ENCODE results near the gene PAF1. TPM values are rescaled to one million over a fixed set of nuclear protein-coding genes. Genes with fewer than 3 reads are reported as not detected.

Gene PAF1
- polyA plus RNA-seq, 2 of the 4 experiments (the other 2 are of a cell fraction): 103 to 110 TPM

DNA sequence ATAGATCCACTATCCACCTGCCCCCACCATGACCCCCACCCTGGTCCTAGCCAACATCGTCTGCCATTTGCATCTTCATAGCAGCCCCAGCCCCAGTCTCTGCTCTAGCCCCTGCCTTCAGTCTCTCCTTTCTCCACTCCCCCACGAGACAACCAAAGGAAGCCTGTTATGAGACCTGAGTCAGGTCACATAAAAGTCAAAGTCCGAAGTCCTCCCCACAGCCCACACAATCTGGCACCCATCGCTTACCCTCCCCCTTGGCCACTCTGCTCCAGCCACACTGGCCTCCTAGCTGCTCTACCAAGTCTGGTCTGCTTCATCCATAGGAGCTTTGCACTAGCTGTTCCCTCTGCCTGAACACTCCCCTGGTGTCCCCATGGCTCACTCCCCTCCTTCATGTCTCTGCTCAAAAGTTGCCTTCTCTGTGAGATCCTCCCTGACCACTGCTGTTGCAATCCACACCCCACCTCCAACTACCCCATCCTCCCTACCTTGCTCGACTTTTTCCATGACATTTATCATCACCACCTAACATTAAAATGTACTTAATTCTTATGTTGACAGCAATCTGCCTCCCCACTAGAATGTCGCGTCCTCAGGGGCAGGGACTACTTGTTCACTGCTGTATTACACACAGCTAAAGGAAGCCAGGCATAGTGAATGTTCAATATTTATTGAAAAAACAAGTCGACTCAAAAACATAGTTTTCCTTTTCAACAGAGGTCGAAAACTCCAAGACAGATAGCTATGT, 20.4 kb upstream of the PAF1 start (continued):
- TF ChIP-seq ZNF302 (CRISPR knock-in tag; IDR thresholded peaks at IDR 0.05) (no peak), ZFP36 (IDR thresholded peaks at IDR 0.05; ENCODE audit: borderline replicate concordance, partially characterized antibody) (no peak), CEBPB (IDR thresholded peaks at IDR 0.05) (peak; percentile 27 to 65; a peak in 2 of 4 replicates), RAD21 (conservative IDR thresholded peaks at IDR 0.05 in 1 of 2, IDR thresholded peaks at IDR 0.05 in 1 of 2) (no peak), TFCP2L1 (CRISPR knock-in tag; IDR thresholded peaks at IDR 0.05) (0 out of 2 replicates have a peak, but pooled peaks have one; percentile 72), FOXS1 (CRISPR knock-in tag; IDR thresholded peaks at IDR 0.05) (no peak), EHMT2 (IDR thresholded peaks at IDR 0.05; ENCODE audit: low read depth) (no peak), CHD4 (IDR thresholded peaks at IDR 0.05; ENCODE audit: borderline replicate concordance) (no peak), PHF8 (IDR thresholded peaks at IDR 0.05; ENCODE audit: borderline replicate concordance, low read depth) (no peak), RARB (CRISPR knock-in tag; IDR thresholded peaks at IDR 0.05) (peak; percentile 89), JUN (IDR thresholded peaks at IDR 0.05) (no peak; a peak in 2 of 5 replicates), CHD2 (IDR thresholded peaks at IDR 0.05; ENCODE audit: low read length, partially characterized antibody) (peak; percentile 11), FOSB (CRISPR knock-in tag; IDR thresholded peaks at IDR 0.05) (peak; percentile 23), MAZ (IDR thresholded peaks at IDR 0.05; ENCODE audit: borderline replicate concordance, low read depth, low read length) (peak; percentile 41; the same call in 1 of the 2 replicates), BHLHE40 (IDR thresholded peaks at IDR 0.05; ENCODE audit: low read depth, low read length) (no peak), HOXB13 (CRISPR knock-in tag; IDR thresholded peaks at IDR 0.05; ENCODE audit: low read depth) (0 out of 2 replicates have a peak, but pooled peaks have one; percentile 33), SMC3 (IDR thresholded peaks at IDR 0.05) (no peak)
- TF ChIP-seq, protein P1, sequence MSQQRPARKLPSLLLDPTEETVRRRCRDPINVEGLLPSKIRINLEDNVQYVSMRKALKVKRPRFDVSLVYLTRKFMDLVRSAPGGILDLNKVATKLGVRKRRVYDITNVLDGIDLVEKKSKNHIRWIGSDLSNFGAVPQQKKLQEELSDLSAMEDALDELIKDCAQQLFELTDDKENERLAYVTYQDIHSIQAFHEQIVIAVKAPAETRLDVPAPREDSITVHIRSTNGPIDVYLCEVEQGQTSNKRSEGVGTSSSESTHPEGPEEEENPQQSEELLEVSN (IDR thresholded peaks at IDR 0.05; ENCODE audit: borderline replicate concordance, low read depth): no peak
- TF ChIP-seq, protein P2, sequence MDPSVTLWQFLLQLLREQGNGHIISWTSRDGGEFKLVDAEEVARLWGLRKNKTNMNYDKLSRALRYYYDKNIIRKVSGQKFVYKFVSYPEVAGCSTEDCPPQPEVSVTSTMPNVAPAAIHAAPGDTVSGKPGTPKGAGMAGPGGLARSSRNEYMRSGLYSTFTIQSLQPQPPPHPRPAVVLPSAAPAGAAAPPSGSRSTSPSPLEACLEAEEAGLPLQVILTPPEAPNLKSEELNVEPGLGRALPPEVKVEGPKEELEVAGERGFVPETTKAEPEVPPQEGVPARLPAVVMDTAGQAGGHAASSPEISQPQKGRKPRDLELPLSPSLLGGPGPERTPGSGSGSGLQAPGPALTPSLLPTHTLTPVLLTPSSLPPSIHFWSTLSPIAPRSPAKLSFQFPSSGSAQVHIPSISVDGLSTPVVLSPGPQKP (IDR thresholded peaks at IDR 0.05; ENCODE audit: low read depth, low read length): 0 out of 2 replicates have a peak, but pooled peaks have one; percentile 32
- TF ChIP-seq, protein P3, sequence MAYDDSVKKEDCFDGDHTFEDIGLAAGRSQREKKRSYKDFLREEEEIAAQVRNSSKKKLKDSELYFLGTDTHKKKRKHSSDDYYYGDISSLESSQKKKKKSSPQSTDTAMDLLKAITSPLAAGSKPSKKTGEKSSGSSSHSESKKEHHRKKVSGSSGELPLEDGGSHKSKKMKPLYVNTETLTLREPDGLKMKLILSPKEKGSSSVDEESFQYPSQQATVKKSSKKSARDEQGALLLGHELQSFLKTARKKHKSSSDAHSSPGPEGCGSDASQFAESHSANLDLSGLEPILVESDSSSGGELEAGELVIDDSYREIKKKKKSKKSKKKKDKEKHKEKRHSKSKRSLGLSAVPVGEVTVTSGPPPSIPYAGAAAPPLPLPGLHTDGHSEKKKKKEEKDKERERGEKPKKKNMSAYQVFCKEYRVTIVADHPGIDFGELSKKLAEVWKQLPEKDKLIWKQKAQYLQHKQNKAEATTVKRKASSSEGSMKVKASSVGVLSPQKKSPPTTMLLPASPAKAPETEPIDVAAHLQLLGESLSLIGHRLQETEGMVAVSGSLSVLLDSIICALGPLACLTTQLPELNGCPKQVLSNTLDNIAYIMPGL (CRISPR knock-in tag; IDR thresholded peaks at IDR 0.05; ENCODE audit: borderline replicate concordance): 0 out of 2 replicates have a peak, but pooled peaks have one; percentile 40
- TF ChIP-seq, protein P4, sequence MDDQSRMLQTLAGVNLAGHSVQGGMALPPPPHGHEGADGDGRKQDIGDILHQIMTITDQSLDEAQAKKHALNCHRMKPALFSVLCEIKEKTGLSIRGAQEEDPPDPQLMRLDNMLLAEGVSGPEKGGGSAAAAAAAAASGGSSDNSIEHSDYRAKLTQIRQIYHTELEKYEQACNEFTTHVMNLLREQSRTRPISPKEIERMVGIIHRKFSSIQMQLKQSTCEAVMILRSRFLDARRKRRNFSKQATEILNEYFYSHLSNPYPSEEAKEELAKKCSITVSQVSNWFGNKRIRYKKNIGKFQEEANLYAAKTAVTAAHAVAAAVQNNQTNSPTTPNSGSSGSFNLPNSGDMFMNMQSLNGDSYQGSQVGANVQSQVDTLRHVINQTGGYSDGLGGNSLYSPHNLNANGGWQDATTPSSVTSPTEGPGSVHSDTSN (IDR thresholded peaks at IDR 0.05): no peak
- TF ChIP-seq, protein P5, sequence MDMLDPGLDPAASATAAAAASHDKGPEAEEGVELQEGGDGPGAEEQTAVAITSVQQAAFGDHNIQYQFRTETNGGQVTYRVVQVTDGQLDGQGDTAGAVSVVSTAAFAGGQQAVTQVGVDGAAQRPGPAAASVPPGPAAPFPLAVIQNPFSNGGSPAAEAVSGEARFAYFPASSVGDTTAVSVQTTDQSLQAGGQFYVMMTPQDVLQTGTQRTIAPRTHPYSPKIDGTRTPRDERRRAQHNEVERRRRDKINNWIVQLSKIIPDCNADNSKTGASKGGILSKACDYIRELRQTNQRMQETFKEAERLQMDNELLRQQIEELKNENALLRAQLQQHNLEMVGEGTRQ (IDR thresholded peaks at IDR 0.05): no peak
- TF ChIP-seq, protein P6, sequence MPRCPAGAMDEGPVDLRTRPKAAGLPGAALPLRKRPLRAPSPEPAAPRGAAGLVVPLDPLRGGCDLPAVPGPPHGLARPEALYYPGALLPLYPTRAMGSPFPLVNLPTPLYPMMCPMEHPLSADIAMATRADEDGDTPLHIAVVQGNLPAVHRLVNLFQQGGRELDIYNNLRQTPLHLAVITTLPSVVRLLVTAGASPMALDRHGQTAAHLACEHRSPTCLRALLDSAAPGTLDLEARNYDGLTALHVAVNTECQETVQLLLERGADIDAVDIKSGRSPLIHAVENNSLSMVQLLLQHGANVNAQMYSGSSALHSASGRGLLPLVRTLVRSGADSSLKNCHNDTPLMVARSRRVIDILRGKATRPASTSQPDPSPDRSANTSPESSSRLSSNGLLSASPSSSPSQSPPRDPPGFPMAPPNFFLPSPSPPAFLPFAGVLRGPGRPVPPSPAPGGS (IDR thresholded peaks at IDR 0.05): no peak
- TF ChIP-seq, protein P7, sequence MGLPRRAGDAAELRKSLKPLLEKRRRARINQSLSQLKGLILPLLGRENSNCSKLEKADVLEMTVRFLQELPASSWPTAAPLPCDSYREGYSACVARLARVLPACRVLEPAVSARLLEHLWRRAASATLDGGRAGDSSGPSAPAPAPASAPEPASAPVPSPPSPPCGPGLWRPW (IDR thresholded peaks at IDR 0.05): no peak
- TF ChIP-seq, protein P8, sequence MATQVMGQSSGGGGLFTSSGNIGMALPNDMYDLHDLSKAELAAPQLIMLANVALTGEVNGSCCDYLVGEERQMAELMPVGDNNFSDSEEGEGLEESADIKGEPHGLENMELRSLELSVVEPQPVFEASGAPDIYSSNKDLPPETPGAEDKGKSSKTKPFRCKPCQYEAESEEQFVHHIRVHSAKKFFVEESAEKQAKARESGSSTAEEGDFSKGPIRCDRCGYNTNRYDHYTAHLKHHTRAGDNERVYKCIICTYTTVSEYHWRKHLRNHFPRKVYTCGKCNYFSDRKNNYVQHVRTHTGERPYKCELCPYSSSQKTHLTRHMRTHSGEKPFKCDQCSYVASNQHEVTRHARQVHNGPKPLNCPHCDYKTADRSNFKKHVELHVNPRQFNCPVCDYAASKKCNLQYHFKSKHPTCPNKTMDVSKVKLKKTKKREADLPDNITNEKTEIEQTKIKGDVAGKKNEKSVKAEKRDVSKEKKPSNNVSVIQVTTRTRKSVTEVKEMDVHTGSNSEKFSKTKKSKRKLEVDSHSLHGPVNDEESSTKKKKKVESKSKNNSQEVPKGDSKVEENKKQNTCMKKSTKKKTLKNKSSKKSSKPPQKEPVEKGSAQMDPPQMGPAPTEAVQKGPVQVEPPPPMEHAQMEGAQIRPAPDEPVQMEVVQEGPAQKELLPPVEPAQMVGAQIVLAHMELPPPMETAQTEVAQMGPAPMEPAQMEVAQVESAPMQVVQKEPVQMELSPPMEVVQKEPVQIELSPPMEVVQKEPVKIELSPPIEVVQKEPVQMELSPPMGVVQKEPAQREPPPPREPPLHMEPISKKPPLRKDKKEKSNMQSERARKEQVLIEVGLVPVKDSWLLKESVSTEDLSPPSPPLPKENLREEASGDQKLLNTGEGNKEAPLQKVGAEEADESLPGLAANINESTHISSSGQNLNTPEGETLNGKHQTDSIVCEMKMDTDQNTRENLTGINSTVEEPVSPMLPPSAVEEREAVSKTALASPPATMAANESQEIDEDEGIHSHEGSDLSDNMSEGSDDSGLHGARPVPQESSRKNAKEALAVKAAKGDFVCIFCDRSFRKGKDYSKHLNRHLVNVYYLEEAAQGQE (IDR thresholded peaks at IDR 0.05): no peak
- TF ChIP-seq, protein P9, sequence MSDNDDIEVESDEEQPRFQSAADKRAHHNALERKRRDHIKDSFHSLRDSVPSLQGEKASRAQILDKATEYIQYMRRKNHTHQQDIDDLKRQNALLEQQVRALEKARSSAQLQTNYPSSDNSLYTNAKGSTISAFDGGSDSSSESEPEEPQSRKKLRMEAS (IDR thresholded peaks at IDR 0.05): 0 out of 2 replicates have a peak, but pooled peaks have one; percentile 22
